RWPE1 (cell line): ENCODE results near the gene ATP5PB.

Source experiments
- CTCF ChIA-PET: fragments of 350-600 bp; sonication (Branson Sonifier 250); formaldehyde crosslinking; extraction: SDS; loops from one replicate; lab custom pipeline; 2021; lab: Yijun Ruan, JAX
- POLR2A ChIA-PET: fragments of 400-600 bp; formaldehyde crosslinking; extraction: SDS; loops from one replicate; lab custom pipeline; 2020; ENCODE audit warnings: antibody characterized with exemption; ENCODE audit not compliant: low non-redundant PET; lab: Yijun Ruan, JAX
- DNase-seq: peaks from one replicate; pipeline ENCODE4 v3.0.0; 2012; ENCODE audit warnings: low spot score
- H3K27ac ChIP-seq: fragments of 450-650 bp; 2 replicates; pipeline ENCODE4 v1.5.1; 2017
- TF ChIP-seq, protein P1 (sequence below): fragments of 450-650 bp; conservative IDR thresholded peaks from 2 replicates; pipeline ENCODE4 v1.5.1; 2017; ENCODE audit warnings: low read depth, mild to moderate bottlenecking

Gene ATP5PB

DNA sequence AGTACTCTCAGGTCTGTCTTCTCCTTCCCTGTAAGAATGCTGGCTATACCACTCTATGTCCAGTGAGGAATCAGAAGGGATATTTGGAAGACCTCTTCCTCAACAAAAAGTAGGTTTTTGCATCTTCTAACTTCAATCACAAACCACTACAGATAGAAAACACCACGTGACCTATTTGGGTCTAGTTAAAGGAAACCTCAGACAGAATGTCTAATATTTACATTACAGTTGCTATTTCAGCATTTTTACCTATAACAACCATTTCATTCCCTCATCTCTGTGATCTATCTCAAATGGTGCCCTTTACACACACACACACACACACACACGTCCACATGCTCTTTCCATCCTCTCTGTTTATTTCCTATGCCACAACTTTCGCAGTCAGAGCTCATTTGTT, 62.1 kb downstream of the ATP5PB start:
- DNase-seq: no peak
- POLR2A ChIA-PET: no interaction called here
- CTCF ChIA-PET: no interaction called here
- TF ChIP-seq, protein P1, sequence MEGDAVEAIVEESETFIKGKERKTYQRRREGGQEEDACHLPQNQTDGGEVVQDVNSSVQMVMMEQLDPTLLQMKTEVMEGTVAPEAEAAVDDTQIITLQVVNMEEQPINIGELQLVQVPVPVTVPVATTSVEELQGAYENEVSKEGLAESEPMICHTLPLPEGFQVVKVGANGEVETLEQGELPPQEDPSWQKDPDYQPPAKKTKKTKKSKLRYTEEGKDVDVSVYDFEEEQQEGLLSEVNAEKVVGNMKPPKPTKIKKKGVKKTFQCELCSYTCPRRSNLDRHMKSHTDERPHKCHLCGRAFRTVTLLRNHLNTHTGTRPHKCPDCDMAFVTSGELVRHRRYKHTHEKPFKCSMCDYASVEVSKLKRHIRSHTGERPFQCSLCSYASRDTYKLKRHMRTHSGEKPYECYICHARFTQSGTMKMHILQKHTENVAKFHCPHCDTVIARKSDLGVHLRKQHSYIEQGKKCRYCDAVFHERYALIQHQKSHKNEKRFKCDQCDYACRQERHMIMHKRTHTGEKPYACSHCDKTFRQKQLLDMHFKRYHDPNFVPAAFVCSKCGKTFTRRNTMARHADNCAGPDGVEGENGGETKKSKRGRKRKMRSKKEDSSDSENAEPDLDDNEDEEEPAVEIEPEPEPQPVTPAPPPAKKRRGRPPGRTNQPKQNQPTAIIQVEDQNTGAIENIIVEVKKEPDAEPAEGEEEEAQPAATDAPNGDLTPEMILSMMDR: no peak
- no peak overlapping the region for H3K27ac ChIP-seq
